ENCODE results near the gene HLA-DMA.

The HLA-DMA gene

GRCh38 chr6:32905078-32905477, 47.8 kb downstream of the HLA-DMA start:
- Histone ChIP-seq H3K27me3 (replicated peaks; ENCODE audit: control insufficient read depth, insufficient read depth, low read length) (no peaks in the 10 kb centered on the region), H3K36me3 (ENCODE audit: control insufficient read depth, insufficient read depth, low read length, severe bottlenecking) (peaks cover 3% of the 10 kb centered on the region), H3K9me3 (ENCODE audit: control insufficient read depth, low read length) (no peaks in the 10 kb centered on the region), H3K9ac (ENCODE audit: low read length) (no peak overlapping the region), H3K4me1 (ENCODE audit: control insufficient read depth, insufficient read depth, low read length) (peaks cover 3% of the 10 kb centered on the region), H3K4me3 (ENCODE audit: low read length) (no peak overlapping the region)
- DNase-seq (ENCODE audit: low read depth): peak; percentile 12

GRCh38 chr6:32903952-32904351, 48.9 kb downstream of the HLA-DMA start:
- no peak overlapping the region for H3K4me3 ChIP-seq (ENCODE audit: low read length)
- H3K9me3 ChIP-seq (ENCODE audit: control insufficient read depth, low read length): no peaks in the 10 kb centered on the region
- H3K36me3 ChIP-seq (ENCODE audit: control insufficient read depth, insufficient read depth, low read length, severe bottlenecking): peaks cover 3% of the 10 kb centered on the region
- peaks cover 3% of the 10 kb centered on the region for H3K4me1 ChIP-seq (ENCODE audit: control insufficient read depth, insufficient read depth, low read length)
- DNase-seq (ENCODE audit: low read depth): no peak
- H3K9ac ChIP-seq (ENCODE audit: low read length): no peak overlapping the region
- no peaks in the 10 kb centered on the region for H3K27me3 ChIP-seq (replicated peaks; ENCODE audit: control insufficient read depth, insufficient read depth, low read length)
